Left ventricle myocardium inferior (tissue), 1 donor: ENCODE data around the gene PTPRN2. TPM values are rescaled to one million over a fixed set of nuclear protein-coding genes. Genes with fewer than 3 reads are reported as not detected.
"Not testable (repeated sequence)": the region's sequence is repeated elsewhere in the genome, so short reads cannot be mapped to it uniquely, and the experiment has no call there.

Experiments
- DNase-seq: peaks from one replicate; pipeline ENCODE4 v3.0.0-alpha.2; 2020
- H3K27ac ChIP-seq: fragments of 200-600 bp; replicated peaks from 2 replicates; pipeline ENCODE4 v1.8.0; 2021
- H3K27me3 ChIP-seq: fragments of 200-600 bp; 2 replicates; pipeline ENCODE4 v1.8.0; 2021; ENCODE audit warnings: low read depth
- H3K36me3 ChIP-seq: fragments of 200-600 bp; 2 replicates; pipeline ENCODE4 v1.8.0; 2021
- H3K4me1 ChIP-seq: fragments of 200-600 bp; 2 replicates; pipeline ENCODE4 v1.8.0; 2021
- H3K4me3 ChIP-seq: fragments of 200-600 bp; 2 replicates; pipeline ENCODE4 v1.8.0; 2021; ENCODE audit warnings: mild to moderate bottlenecking, moderate library complexity
- H3K9me3 ChIP-seq: fragments of 200-600 bp; replicated peaks from 2 replicates; pipeline ENCODE4 v1.8.0; 2021
- CTCF ChIP-seq: fragments of 200-600 bp; IDR thresholded peaks from 2 replicates; pipeline ENCODE4 v1.8.0; 2021; ENCODE audit warnings: antibody characterized with exemption, mild to moderate bottlenecking, borderline replicate concordance
- intact Hi-C: fragments of 100-400 bp; cut with micrococcal nuclease; formaldehyde crosslinking; loops from one replicate; pipeline ENCODE4 v1.11.0; 2022
- total RNA-seq: library from RNA; stranded (reverse); fragmentation: NEBNext Ultra II Directional; extraction: Animal tissue kit (Norgen Biotek cat#: 25700); gene quantifications from one replicate; pipeline ENCODE4 v1.2.1, GENCODE V29; 2021
- donor health status: DM: no; HTN: yes; CAD: no; lungs with severe emphysema.

Gene PTPRN2
- total RNA-seq, 1 donor from 2014 or later = 1.3 TPM

GRCh38 chr7:157984423-157985163, 603.0 kb downstream of the PTPRN2 start:
- intact Hi-C loops = no loop called here
- H3K27ac ChIP-seq = no peak overlapping the region
- no peaks in the 10 kb centered on the region for H3K9me3 ChIP-seq
- H3K4me3 ChIP-seq = no peak overlapping the region
- DNase-seq = no peak
- peaks cover 56% of the 10 kb centered on the region for H3K27me3 ChIP-seq
- H3K4me1 ChIP-seq = no peaks in the 10 kb centered on the region
- H3K36me3 ChIP-seq = no peaks in the 10 kb centered on the region
- TF ChIP-seq CTCF = no peak

GRCh38 chr7:157983502-157984422, 603.9 kb downstream of the PTPRN2 start:
- Histone ChIP-seq H3K9me3 (no peaks in the 10 kb centered on the region), H3K4me1 (no peaks in the 10 kb centered on the region), H3K36me3 (no peaks in the 10 kb centered on the region), H3K27me3 (peaks cover 58% of the 10 kb centered on the region), H3K4me3 (no peak overlapping the region), H3K27ac (no peak overlapping the region)
- no peak for DNase-seq
- no peak for TF ChIP-seq CTCF
- intact Hi-C loops = no loop called here

- no peaks in the 10 kb centered on the region for H3K36me3 ChIP-seq
- intact Hi-C loops = no loop called here
- TF ChIP-seq CTCF = no peak
- H3K27ac ChIP-seq = no peak overlapping the region
- no peaks in the 10 kb centered on the region for H3K4me1 ChIP-seq
- peaks cover 52% of the 10 kb centered on the region for H3K27me3 ChIP-seq
- H3K9me3 ChIP-seq = no peaks in the 10 kb centered on the region
- no peak overlapping the region for H3K4me3 ChIP-seq
- DNase-seq = no peak
Observed at GRCh38 chr7:157981778-157982177, 605.8 kb downstream of the PTPRN2 start.

- Histone ChIP-seq H3K27me3 (peaks cover 45% of the 10 kb centered on the region), H3K4me3 (no peak overlapping the region), H3K36me3 (no peaks in the 10 kb centered on the region), H3K4me1 (no peaks in the 10 kb centered on the region), H3K9me3 (peaks cover 4% of the 10 kb centered on the region), H3K27ac (no peak overlapping the region)
- no peak for DNase-seq
- TF ChIP-seq CTCF = no peak
- intact Hi-C loops = no loop called here
Observed at GRCh38 chr7:157980774-157981173, 606.8 kb downstream of the PTPRN2 start.

GRCh38 chr7:157980341-157980731, 607.3 kb downstream of the PTPRN2 start:
- H3K27ac ChIP-seq, H3K9me3 ChIP-seq, intact Hi-C loops, H3K4me3 ChIP-seq, DNase-seq, H3K4me1 ChIP-seq, H3K36me3 ChIP-seq: not testable (repeated sequence)
- H3K27me3 ChIP-seq = peaks cover 43% of the 10 kb centered on the region
